ENCODE data around the gene SACM1L. TPM values are rescaled to one million over a fixed set of nuclear protein-coding genes. Genes with fewer than 3 reads are reported as not detected.

The SACM1L gene
- total RNA-seq, 1 experiment from 2014 or later = 79.6 TPM

DNA sequence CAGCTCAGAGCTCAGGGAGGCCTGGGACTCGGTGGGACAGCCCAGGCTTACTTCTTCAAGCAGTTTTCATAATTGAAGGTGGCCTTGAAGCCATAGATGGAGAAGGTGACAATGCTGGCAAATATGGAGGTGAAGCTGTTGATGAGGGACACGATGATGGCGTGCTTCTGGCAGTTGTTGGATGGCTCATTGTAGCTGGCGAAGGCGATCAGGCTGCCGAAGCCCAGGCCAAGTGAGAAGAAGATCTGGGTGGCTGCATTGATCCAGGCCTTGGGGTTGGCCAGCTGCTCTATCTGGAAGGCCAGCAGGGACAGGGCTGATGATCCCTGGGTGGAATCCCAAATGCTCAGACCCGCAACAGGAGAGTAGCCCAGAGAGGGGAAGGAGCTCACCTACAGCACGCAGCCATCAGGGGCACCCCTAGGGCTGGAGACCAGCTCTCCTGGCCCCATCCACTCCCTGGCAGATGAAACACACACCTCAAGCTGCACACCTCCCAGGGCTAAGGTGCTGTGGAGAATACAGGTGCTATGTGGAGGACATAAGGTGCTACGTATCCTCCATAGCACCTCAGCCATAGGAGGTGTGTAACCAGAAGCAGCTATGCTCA is 82.1 kb downstream of the SACM1L start:
- no peak for TF ChIP-seq CBFB (CRISPR knock-in tag; IDR thresholded peaks at IDR 0.05; ENCODE audit: low read depth)
- TF ChIP-seq, protein P1, sequence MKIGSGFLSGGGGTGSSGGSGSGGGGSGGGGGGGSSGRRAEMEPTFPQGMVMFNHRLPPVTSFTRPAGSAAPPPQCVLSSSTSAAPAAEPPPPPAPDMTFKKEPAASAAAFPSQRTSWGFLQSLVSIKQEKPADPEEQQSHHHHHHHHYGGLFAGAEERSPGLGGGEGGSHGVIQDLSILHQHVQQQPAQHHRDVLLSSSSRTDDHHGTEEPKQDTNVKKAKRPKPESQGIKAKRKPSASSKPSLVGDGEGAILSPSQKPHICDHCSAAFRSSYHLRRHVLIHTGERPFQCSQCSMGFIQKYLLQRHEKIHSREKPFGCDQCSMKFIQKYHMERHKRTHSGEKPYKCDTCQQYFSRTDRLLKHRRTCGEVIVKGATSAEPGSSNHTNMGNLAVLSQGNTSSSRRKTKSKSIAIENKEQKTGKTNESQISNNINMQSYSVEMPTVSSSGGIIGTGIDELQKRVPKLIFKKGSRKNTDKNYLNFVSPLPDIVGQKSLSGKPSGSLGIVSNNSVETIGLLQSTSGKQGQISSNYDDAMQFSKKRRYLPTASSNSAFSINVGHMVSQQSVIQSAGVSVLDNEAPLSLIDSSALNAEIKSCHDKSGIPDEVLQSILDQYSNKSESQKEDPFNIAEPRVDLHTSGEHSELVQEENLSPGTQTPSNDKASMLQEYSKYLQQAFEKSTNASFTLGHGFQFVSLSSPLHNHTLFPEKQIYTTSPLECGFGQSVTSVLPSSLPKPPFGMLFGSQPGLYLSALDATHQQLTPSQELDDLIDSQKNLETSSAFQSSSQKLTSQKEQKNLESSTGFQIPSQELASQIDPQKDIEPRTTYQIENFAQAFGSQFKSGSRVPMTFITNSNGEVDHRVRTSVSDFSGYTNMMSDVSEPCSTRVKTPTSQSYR (CRISPR knock-in tag; IDR thresholded peaks at IDR 0.05) = no peak
- TF ChIP-seq ZNF317 (CRISPR knock-in tag; IDR thresholded peaks at IDR 0.05; ENCODE audit: borderline replicate concordance, low read depth) = no peak
- no peak for TF ChIP-seq IRF2 (CRISPR knock-in tag; IDR thresholded peaks at IDR 0.05; ENCODE audit: borderline replicate concordance, low read depth)
- TF ChIP-seq, protein P2, sequence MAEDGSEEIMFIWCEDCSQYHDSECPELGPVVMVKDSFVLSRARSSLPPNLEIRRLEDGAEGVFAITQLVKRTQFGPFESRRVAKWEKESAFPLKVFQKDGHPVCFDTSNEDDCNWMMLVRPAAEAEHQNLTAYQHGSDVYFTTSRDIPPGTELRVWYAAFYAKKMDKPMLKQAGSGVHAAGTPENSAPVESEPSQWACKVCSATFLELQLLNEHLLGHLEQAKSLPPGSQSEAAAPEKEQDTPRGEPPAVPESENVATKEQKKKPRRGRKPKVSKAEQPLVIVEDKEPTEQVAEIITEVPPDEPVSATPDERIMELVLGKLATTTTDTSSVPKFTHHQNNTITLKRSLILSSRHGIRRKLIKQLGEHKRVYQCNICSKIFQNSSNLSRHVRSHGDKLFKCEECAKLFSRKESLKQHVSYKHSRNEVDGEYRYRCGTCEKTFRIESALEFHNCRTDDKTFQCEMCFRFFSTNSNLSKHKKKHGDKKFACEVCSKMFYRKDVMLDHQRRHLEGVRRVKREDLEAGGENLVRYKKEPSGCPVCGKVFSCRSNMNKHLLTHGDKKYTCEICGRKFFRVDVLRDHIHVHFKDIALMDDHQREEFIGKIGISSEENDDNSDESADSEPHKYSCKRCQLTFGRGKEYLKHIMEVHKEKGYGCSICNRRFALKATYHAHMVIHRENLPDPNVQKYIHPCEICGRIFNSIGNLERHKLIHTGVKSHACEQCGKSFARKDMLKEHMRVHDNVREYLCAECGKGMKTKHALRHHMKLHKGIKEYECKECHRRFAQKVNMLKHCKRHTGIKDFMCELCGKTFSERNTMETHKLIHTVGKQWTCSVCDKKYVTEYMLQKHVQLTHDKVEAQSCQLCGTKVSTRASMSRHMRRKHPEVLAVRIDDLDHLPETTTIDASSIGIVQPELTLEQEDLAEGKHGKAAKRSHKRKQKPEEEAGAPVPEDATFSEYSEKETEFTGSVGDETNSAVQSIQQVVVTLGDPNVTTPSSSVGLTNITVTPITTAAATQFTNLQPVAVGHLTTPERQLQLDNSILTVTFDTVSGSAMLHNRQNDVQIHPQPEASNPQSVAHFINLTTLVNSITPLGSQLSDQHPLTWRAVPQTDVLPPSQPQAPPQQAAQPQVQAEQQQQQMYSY (CRISPR knock-in tag; IDR thresholded peaks at IDR 0.05) = no peak
- TF ChIP-seq NFATC4 (CRISPR knock-in tag; IDR thresholded peaks at IDR 0.05) = no peak
- TF ChIP-seq, protein P3, sequence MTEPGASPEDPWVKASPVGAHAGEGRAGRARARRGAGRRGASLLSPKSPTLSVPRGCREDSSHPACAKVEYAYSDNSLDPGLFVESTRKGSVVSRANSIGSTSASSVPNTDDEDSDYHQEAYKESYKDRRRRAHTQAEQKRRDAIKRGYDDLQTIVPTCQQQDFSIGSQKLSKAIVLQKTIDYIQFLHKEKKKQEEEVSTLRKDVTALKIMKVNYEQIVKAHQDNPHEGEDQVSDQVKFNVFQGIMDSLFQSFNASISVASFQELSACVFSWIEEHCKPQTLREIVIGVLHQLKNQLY (CRISPR knock-in tag; IDR thresholded peaks at IDR 0.05) = no peak
- no peak for TF ChIP-seq ZNF671 (CRISPR knock-in tag; IDR thresholded peaks at IDR 0.05)
- TF ChIP-seq, protein P4, sequence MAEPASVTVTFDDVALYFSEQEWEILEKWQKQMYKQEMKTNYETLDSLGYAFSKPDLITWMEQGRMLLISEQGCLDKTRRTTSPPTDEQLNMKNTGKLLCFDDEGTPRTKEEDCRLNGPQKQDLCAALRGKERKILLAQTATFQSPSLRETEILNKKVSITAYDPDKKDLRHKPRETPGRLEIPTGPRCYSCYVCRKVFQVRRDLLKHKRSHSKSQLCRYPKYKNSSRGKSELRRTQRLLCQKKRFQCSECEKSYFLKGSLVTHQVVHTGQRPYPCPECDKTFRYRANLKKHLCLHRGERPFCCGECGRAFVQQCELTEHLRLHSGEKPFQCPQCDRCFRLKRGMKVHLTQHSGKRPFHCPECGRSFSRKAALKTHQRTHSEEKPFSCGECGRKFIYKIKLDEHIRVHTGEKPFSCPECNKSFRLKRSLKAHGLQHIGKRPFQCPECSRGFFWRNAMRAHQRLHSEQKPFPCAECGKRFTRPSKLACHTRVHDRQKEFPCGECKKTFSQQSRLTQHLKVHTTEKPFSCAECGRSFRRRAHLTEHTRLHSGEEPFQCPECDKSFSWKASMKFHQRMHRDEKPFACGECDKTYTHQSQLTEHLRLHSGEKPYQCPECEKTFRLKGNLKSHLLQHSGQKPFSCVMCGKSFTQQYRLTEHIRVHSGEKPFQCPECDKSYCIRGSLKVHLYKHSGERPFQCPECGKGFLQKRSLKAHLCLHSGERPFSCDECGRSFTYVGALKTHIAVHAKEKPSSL (CRISPR knock-in tag; conservative IDR thresholded peaks at IDR 0.05) = no peak
- TF ChIP-seq, protein P5, sequence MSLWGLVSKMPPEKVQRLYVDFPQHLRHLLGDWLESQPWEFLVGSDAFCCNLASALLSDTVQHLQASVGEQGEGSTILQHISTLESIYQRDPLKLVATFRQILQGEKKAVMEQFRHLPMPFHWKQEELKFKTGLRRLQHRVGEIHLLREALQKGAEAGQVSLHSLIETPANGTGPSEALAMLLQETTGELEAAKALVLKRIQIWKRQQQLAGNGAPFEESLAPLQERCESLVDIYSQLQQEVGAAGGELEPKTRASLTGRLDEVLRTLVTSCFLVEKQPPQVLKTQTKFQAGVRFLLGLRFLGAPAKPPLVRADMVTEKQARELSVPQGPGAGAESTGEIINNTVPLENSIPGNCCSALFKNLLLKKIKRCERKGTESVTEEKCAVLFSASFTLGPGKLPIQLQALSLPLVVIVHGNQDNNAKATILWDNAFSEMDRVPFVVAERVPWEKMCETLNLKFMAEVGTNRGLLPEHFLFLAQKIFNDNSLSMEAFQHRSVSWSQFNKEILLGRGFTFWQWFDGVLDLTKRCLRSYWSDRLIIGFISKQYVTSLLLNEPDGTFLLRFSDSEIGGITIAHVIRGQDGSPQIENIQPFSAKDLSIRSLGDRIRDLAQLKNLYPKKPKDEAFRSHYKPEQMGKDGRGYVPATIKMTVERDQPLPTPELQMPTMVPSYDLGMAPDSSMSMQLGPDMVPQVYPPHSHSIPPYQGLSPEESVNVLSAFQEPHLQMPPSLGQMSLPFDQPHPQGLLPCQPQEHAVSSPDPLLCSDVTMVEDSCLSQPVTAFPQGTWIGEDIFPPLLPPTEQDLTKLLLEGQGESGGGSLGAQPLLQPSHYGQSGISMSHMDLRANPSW (CRISPR knock-in tag; conservative IDR thresholded peaks at IDR 0.05; ENCODE audit: low read depth) = no peak
- TF ChIP-seq, protein P6, sequence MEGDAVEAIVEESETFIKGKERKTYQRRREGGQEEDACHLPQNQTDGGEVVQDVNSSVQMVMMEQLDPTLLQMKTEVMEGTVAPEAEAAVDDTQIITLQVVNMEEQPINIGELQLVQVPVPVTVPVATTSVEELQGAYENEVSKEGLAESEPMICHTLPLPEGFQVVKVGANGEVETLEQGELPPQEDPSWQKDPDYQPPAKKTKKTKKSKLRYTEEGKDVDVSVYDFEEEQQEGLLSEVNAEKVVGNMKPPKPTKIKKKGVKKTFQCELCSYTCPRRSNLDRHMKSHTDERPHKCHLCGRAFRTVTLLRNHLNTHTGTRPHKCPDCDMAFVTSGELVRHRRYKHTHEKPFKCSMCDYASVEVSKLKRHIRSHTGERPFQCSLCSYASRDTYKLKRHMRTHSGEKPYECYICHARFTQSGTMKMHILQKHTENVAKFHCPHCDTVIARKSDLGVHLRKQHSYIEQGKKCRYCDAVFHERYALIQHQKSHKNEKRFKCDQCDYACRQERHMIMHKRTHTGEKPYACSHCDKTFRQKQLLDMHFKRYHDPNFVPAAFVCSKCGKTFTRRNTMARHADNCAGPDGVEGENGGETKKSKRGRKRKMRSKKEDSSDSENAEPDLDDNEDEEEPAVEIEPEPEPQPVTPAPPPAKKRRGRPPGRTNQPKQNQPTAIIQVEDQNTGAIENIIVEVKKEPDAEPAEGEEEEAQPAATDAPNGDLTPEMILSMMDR (IDR thresholded peaks at IDR 0.05) = no peak
- no peak for TF ChIP-seq GTF2I (CRISPR knock-in tag; conservative IDR thresholded peaks at IDR 0.05)
- no peak for TF ChIP-seq ZNF121 (CRISPR knock-in tag; IDR thresholded peaks at IDR 0.05)
- no peak for TF ChIP-seq TEAD1 (CRISPR knock-in tag; IDR thresholded peaks at IDR 0.05)
- TF ChIP-seq NR3C1 (CRISPR knock-in tag; conservative IDR thresholded peaks at IDR 0.05; ENCODE audit: low read depth) = no peak
- no peak for TF ChIP-seq ZNF232 (CRISPR knock-in tag; IDR thresholded peaks at IDR 0.05)
- no peak for TF ChIP-seq TCF7 (CRISPR knock-in tag; IDR thresholded peaks at IDR 0.05; ENCODE audit: low read depth)
- TF ChIP-seq, protein P7, sequence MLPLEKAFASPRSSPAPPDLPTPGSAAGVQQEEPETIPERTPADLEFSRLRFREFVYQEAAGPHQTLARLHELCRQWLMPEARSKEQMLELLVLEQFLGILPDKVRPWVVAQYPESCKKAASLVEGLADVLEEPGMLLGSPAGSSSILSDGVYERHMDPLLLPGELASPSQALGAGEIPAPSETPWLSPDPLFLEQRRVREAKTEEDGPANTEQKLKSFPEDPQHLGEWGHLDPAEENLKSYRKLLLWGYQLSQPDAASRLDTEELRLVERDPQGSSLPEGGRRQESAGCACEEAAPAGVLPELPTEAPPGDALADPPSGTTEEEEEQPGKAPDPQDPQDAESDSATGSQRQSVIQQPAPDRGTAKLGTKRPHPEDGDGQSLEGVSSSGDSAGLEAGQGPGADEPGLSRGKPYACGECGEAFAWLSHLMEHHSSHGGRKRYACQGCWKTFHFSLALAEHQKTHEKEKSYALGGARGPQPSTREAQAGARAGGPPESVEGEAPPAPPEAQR (CRISPR knock-in tag; IDR thresholded peaks at IDR 0.05) = no peak
- TF ChIP-seq, protein P8, sequence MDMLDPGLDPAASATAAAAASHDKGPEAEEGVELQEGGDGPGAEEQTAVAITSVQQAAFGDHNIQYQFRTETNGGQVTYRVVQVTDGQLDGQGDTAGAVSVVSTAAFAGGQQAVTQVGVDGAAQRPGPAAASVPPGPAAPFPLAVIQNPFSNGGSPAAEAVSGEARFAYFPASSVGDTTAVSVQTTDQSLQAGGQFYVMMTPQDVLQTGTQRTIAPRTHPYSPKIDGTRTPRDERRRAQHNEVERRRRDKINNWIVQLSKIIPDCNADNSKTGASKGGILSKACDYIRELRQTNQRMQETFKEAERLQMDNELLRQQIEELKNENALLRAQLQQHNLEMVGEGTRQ (CRISPR knock-in tag; IDR thresholded peaks at IDR 0.05) = no peak
- TF ChIP-seq ATF1 (CRISPR knock-in tag; IDR thresholded peaks at IDR 0.05) = no peak
- Mint-ChIP-seq H3K9me3 (peaks cover 16% of the 10 kb centered on the region), H3K36me3 (peaks cover 8% of the 10 kb centered on the region), H3K27me3 (ENCODE audit: low read depth) (peaks cover 5% of the 10 kb centered on the region; the same call in 1 of the 2 replicates), H3K27ac (no peak overlapping the region), H3K4me1 (peaks cover 7% of the 10 kb centered on the region), H3K4me3 (no peak overlapping the region)
- DNase-seq (ENCODE audit: low spot score) (no peak), ATAC-seq (no peak)
- POLR2A ChIA-PET = no interaction called here
- CTCF ChIA-PET = no interaction called here
